NCI-H2227 (cell line): ENCODE data around the gene PGM1.

Experiments used
- DNase-seq: peaks from one replicate; lab custom pipeline; 2025; ENCODE audit not compliant: unreplicated experiment; lab: John Stamatoyannopoulos, UW

PGM1 gene

GRCh38 chr1:63693944-63694571 lies 100.8 kb downstream of the PGM1 start:
- no peak for DNase-seq

- no peak for DNase-seq
Observed at GRCh38 chr1:63698001-63698838, 105.0 kb downstream of the PGM1 start.

GRCh38 chr1:63701187-63701586 lies 108.0 kb downstream of the PGM1 start:
- no peak for DNase-seq

GRCh38 chr1:63703701-63704107 lies 110.5 kb downstream of the PGM1 start:
- peak; percentile 48 for DNase-seq

GRCh38 chr1:63704443-63704842 lies 111.2 kb downstream of the PGM1 start:
- no peak for DNase-seq

- DNase-seq, result no peak
Observed at GRCh38 chr1:63705078-63705477, 111.9 kb downstream of the PGM1 start.

GRCh38 chr1:63709267-63709828 lies 116.1 kb downstream of the PGM1 start:
- no peak for DNase-seq
